Activated CD4-positive, alpha-beta memory T cell treated with anti-CD3 and anti-CD28 coated beads for 36 hours (primary cell): ENCODE results near the gene ZBTB25. TPM values are rescaled to one million over a fixed set of nuclear protein-coding genes. Genes with fewer than 3 reads are reported as not detected.

Experiments
- CTCF ChIA-PET: fragments of 350-600 bp; sonication (Branson Sonifier 250); formaldehyde crosslinking; loops from one replicate; lab custom pipeline; 2021; ENCODE audit warnings: antibody characterized with exemption, inconsistent platforms; lab: Charles Lee
- POLR2A ChIA-PET: fragments of 350-600 bp; sonication (Branson Sonifier 250); formaldehyde crosslinking; loops from one replicate; lab custom pipeline; 2021; ENCODE audit warnings: antibody characterized with exemption; lab: Charles Lee
- DNase-seq: peaks from one replicate; pipeline ENCODE4 v3.0.0-alpha.2; 2020
- H3K27ac Mint-ChIP-seq: one replicate; pipeline ENCODE4 v1.8.0; 2021; ENCODE audit warnings: mixed read lengths
- H3K27me3 Mint-ChIP-seq: one replicate; pipeline ENCODE4 v1.8.0; 2021; ENCODE audit warnings: mixed read lengths
- H3K36me3 Mint-ChIP-seq: one replicate; pipeline ENCODE4 v1.8.0; 2021; ENCODE audit warnings: mixed read lengths
- H3K4me1 Mint-ChIP-seq: one replicate; pipeline ENCODE4 v1.8.0; 2021; ENCODE audit warnings: low read depth, mixed read lengths
- H3K4me3 Mint-ChIP-seq: one replicate; pipeline ENCODE4 v1.8.0; 2021; ENCODE audit warnings: mild to moderate bottlenecking, mixed read lengths
- H3K9me3 Mint-ChIP-seq: one replicate; pipeline ENCODE4 v1.8.0; 2021; ENCODE audit warnings: mixed read lengths
- intact Hi-C: fragments of 100-400 bp; cut with micrococcal nuclease; formaldehyde crosslinking; loops from one replicate; pipeline ENCODE4 v1.15.1; 2023
- total RNA-seq, 2 experiments: library from RNA; stranded (reverse); gene quantifications; one replicate each; pipeline ENCODE4 v1.2.3, GENCODE V29; 2021

Gene ZBTB25
- total RNA-seq, 2 experiments from 2014 or later: 24.2 to 27.5 TPM

DNA sequence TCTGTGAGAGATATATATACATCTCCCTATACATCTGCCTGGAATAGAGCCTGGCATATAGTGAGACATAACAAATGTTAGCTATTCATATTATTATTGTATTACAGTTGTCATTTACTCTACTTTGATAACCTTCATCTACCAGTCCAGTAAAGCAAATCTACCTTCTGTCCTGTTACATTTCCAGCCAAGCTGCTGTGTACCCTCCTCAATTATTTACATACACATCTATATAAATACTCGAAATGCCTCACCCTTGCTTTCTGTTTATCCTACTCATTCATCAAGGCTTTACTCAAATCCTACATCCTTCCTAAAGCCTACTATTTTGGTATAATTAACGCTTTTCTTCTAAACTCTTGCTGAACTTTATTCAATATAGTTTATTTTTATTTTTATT is 9.6 kb upstream of the ZBTB25 start:
- Mint-ChIP-seq H3K36me3 (no peaks in the 10 kb centered on the region), H3K4me3 (no peak overlapping the region), H3K27ac (no peak overlapping the region), H3K27me3 (no peaks in the 10 kb centered on the region), H3K9me3 (no peaks in the 10 kb centered on the region), H3K4me1 (peaks cover 70% of the 10 kb centered on the region)
- ChIA-PET CTCF (interaction anchor here (0.9 to 3.7 kb wide), 4 partner anchors 8 to 121 kb away, joined by 3 to 29 read pairs (median 16); no protein-coding TSS in a partner anchor), POLR2A (interaction anchor here (1.1 kb wide), 1 partner anchor 90 kb away, joined by 3 read pairs; no protein-coding TSS in a partner anchor)
- intact Hi-C loops: no loop called here
- DNase-seq: no peak

DNA sequence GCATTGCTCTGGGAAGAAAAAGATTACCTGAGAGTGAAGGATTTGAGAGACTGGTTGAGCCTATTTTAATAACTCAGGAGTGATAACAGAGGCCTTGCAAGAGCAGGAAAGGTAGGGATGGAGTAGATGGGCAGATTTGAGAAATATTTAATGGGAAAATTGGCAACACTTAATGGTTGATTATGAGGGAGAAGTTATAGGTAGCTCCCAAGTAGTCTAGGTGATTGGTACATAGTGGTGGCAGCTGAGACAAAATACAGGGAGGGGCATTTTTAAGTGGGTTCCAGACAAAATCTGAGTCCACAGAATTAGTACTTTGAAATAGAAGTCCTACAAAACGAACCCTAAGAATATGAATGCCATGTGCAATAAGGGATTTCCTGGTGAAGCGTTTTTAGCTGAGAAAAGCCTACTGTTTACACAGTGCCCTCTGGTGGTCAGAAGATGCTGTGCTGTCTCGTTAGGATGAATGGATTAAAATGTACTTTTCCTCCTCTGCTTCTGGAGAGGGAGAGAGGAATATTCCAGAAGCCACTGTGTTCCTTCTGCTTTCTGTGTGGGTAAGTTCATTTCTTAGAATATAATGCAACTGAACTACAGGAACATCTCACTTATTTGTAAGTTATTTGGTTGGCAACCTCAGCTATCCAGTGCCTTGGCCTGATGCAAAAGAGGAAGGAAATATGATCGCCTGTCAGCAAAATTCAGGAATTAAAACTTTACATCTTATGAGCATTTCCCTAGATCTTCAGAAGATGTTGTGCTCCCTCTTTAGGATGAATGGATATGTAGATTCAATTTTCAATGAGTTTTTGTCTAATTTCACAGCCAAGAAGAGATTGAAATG is 7.4 kb upstream of the ZBTB25 start:
- peak overlapping the region; percentile 50 for H3K4me3 Mint-ChIP-seq
- POLR2A ChIA-PET: interaction anchor here (0.8 to 1.4 kb wide), 5 partner anchors 9 to 173 kb away, joined by 3 to 5 read pairs (median 3); partner anchors contain the start of gene MTHFD1
- intact Hi-C loops: loop anchor here (1.0 kb wide), 1 partner anchor 8 kb away; the partner anchor contains the start of gene ZBTB25
- H3K27ac Mint-ChIP-seq: peak overlapping the region; percentile 78
- H3K36me3 Mint-ChIP-seq: peaks cover under 1% of the 10 kb centered on the region
- DNase-seq: peak; percentile 74
- no peaks in the 10 kb centered on the region for H3K27me3 Mint-ChIP-seq
- CTCF ChIA-PET: interaction anchor here (0.5 to 3.9 kb wide), 34 partner anchors 9 to 871 kb away, joined by 3 to 33 read pairs (median 6); partner anchors contain the start of genes HSPA2, MTHFD1 and ZBTB25
- no peaks in the 10 kb centered on the region for H3K9me3 Mint-ChIP-seq
- H3K4me1 Mint-ChIP-seq: peaks cover 70% of the 10 kb centered on the region

DNA sequence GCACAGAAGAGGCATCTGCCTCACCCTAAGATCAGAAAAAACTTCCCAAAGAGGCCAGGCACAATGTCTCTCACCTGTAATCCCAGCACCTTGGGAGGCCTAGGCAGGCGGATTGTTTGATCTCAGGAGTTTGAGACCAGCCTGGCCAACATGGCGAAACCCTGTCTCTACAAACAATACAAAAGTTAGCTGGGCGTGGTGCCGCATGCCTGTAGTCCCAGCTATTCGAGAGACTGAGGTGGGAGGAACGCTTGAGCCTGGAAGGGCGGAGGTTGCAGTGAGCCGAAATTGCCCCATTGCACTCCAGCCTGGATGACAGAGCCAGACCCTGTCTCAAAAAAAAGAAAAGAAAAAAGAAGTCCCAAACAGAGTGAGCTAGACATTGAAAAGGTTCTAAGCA is 5.4 kb upstream of the ZBTB25 start:
- Mint-ChIP-seq H3K9me3 (no peaks in the 10 kb centered on the region), H3K4me1 (peaks cover 61% of the 10 kb centered on the region), H3K27me3 (no peaks in the 10 kb centered on the region), H3K4me3 (peak overlapping the region; percentile 33), H3K27ac (peak overlapping the region; percentile 100), H3K36me3 (peaks cover 9% of the 10 kb centered on the region)
- DNase-seq: no peak
- ChIA-PET CTCF (interaction anchor here (1.1 to 3.9 kb wide), 6 partner anchors 9 to 165 kb away, joined by 4 to 33 read pairs (median 10); partner anchors contain the start of gene HSPA2), POLR2A (interaction anchor here (1.4 to 2.1 kb wide), 2 partner anchors 26 to 121 kb away, joined by 6 to 7 read pairs; partner anchors contain the start of gene MTHFD1)
- intact Hi-C loops: loop anchor here (10.0 kb wide), 2 partner anchors 406 to 1034 kb away; partner anchors contain the start of gene CHURC1

DNA sequence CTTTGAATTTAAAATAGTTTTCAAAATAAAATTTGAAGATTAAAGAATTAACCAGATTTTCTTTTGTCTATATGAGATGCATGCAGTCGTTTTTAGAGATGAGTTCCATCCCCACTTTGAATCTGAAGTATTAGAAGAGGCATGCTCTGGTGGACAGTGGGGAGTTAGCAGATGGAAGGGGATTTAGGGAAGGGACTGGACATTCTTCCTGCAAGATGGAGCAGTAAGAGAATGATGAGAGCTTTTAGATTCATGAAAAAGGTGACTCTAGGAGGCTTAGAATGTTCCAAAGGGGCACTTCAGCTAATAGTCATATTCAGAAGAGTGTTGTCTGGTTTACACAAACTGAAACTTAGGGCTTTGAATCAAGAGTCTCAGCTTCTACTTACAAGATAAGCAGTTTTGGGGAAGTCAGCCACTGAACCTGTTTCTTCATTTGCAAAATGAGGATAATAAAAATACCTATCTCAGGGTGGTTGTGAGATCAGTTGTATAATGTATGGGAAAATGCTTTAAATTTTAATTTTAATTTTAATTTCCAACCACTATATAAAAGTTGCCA is 4.7 kb upstream of the ZBTB25 start:
- Mint-ChIP-seq H3K4me1 (peaks cover 57% of the 10 kb centered on the region), H3K4me3 (peak overlapping the region; percentile 37), H3K9me3 (no peaks in the 10 kb centered on the region), H3K27ac (peak overlapping the region; percentile 100), H3K36me3 (peaks cover 10% of the 10 kb centered on the region), H3K27me3 (no peaks in the 10 kb centered on the region)
- DNase-seq: no peak
- ChIA-PET CTCF (interaction anchor here (0.6 to 3.9 kb wide), 7 partner anchors 14 to 736 kb away, joined by 3 to 33 read pairs (median 7); partner anchors contain the start of gene HSPA2), POLR2A (interaction anchor here (1.4 to 2.1 kb wide), 2 partner anchors 25 to 120 kb away, joined by 6 to 7 read pairs; partner anchors contain the start of gene MTHFD1)
- intact Hi-C loops: loop anchor here (10.0 kb wide), 2 partner anchors 407 to 1033 kb away; partner anchors contain the start of gene CHURC1

DNA sequence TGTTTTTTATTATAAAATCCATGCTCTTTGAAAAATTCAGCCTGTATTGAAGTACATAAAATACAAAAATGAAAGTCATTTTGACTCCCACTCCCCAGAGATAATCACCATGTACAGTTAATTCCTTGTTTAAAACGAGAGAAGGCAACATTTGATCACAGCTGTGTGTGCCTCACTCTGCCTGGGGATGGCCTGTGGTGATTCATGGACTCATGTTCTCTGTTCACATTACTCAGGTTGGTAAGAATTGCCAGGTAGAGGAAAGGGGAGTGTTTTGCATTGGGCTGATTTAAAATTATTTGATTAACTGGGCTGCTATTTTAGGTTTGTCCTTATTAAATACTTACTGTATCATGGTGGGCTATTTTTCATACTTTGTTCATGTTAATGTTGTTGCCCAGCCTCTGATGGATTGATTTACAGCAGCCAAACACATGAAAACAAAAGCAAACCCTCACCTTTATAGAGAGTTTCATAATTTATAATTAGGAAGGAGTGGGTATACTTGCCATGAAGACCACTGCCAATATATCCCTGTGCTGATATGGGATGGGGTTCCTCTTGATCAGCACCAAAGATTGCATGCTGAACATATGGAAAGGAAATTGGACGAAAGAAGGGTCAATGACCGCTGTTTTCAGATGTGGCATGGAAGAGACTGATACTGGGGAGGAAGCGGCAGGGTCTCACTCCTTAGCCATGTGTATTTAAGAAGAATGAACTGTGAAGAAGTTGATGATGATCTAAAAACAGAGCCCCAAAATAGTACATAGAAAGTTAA is 3.9 kb upstream of the ZBTB25 start:
- POLR2A ChIA-PET: interaction anchor here (0.6 to 2.1 kb wide), 3 partner anchors 24 to 174 kb away, joined by 3 to 7 read pairs (median 6); partner anchors contain the start of gene MTHFD1

DNA sequence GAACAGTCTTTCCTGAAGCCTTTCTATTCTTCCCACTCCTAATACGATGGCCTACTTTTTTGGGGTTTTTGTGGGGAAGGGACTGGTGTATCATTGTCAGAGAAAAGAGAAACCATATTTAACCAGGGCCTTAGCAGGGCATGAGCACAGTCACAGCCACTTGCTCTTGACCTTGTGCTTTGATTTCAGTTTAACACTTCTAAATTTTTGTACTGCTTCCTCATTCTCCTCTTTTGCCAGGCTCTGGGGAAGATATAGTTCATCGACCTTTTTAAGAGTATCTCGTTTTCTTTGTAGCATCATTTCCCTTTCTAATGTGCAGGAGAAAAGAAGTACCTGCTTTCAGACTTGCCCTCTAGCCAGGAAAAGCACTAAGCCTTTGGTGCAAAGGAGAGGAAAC is 3.1 kb upstream of the ZBTB25 start:
- intact Hi-C loops: loop anchor here (10.0 kb wide), 2 partner anchors 408 to 1032 kb away; partner anchors contain the start of gene CHURC1
- CTCF ChIA-PET: interaction anchor here (0.6 to 1.8 kb wide), 2 partner anchors 9 to 34 kb away, joined by 3 to 5 read pairs; partner anchors contain the start of gene HSPA2
- peaks cover 18% of the 10 kb centered on the region for H3K36me3 Mint-ChIP-seq
- DNase-seq: no peak
- POLR2A ChIA-PET: interaction anchor here (0.6 to 2.1 kb wide), 2 partner anchors 119 to 174 kb away, joined by 3 to 7 read pairs; partner anchors contain the start of gene MTHFD1
- peak overlapping the region; percentile 83 for H3K4me3 Mint-ChIP-seq
- H3K27me3 Mint-ChIP-seq: no peaks in the 10 kb centered on the region
- H3K27ac Mint-ChIP-seq: peak overlapping the region; percentile 100
- H3K4me1 Mint-ChIP-seq: peaks cover 57% of the 10 kb centered on the region
- H3K9me3 Mint-ChIP-seq: no peaks in the 10 kb centered on the region

More for the DNA sequence above, 3.9 kb upstream of the ZBTB25 start:
- H3K36me3 Mint-ChIP-seq: peaks cover 14% of the 10 kb centered on the region
- peaks cover 57% of the 10 kb centered on the region for H3K4me1 Mint-ChIP-seq
- peak; percentile 75 for DNase-seq
- H3K9me3 Mint-ChIP-seq: no peaks in the 10 kb centered on the region
- H3K27me3 Mint-ChIP-seq: no peaks in the 10 kb centered on the region
- peak overlapping the region; percentile 83 for H3K4me3 Mint-ChIP-seq
- intact Hi-C loops: loop anchor here (10.0 kb wide), 2 partner anchors 407 to 1033 kb away; partner anchors contain the start of gene CHURC1
- peak overlapping the region; percentile 100 for H3K27ac Mint-ChIP-seq
- CTCF ChIA-PET: interaction anchor here (0.6 to 3.9 kb wide), 5 partner anchors 8 to 77 kb away, joined by 3 to 33 read pairs (median 3); no protein-coding TSS in a partner anchor

DNA sequence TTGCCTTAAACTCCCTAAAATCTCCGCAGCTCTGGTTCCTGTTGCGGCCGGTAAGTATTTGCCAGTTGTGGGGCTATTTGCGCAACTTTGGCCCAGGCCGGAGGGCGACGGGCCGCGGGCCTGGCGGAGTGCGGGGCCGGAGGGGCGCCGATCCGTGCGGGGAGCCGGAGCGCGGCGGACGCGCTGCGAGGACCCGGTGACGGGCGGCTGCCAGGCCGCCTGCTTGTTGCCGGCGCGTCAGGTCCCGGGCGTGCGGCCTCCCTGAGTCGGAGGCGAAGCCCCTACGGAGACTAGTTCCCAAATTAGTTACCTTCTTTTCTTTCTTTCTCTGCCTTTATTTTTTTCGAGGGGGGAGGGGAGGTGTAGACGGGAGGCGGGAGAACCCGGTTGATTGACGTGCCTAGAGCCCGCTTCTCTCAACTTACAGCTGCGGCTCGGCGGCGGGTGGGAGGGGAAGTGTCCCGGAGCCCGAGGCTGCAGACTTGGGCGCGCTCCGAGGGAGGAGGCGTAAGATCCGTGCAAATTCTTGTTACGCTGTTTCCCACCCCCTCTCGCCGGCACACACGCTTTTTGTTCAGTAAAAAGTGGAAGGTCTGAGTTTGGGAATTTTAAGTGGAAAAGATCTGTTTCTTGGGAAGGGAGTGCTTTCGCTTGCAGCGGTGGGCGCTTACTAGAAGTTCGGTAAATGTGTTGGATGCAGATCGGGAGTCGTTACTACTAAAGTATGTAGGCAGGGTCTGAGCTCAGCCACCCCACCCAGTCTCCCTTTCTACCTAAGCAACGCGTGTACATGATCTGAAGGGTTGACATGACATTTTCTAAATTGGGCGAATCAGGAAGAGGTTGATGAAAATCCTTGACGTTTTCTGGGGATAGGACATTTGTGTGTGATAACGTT is 1.5 kb upstream of the ZBTB25 start:
- Mint-ChIP-seq H3K4me3 (peak overlapping the region; percentile 83), H3K36me3 (peaks cover 20% of the 10 kb centered on the region), H3K27ac (peak overlapping the region; percentile 100), H3K9me3 (no peaks in the 10 kb centered on the region), H3K4me1 (peaks cover 53% of the 10 kb centered on the region), H3K27me3 (no peaks in the 10 kb centered on the region)
- ChIA-PET POLR2A (interaction anchor here (0.7 to 3.8 kb wide), 13 partner anchors 13 to 863 kb away, joined by 3 to 16 read pairs (median 4); partner anchors contain the start of genes AKAP5, HSPA2 and MTHFD1), CTCF (interaction anchor here (0.8 to 1.8 kb wide), 3 partner anchors 35 to 131 kb away, joined by 3 to 5 read pairs (median 4); partner anchors contain the start of gene HSPA2)
- DNase-seq: peak; percentile 92
- intact Hi-C loops: loop anchor here (1.0 to 10.0 kb wide), 8 partner anchors 35 to 1030 kb away; partner anchors contain the start of genes AKAP5, CHURC1, HSPA2 and MAX

DNA sequence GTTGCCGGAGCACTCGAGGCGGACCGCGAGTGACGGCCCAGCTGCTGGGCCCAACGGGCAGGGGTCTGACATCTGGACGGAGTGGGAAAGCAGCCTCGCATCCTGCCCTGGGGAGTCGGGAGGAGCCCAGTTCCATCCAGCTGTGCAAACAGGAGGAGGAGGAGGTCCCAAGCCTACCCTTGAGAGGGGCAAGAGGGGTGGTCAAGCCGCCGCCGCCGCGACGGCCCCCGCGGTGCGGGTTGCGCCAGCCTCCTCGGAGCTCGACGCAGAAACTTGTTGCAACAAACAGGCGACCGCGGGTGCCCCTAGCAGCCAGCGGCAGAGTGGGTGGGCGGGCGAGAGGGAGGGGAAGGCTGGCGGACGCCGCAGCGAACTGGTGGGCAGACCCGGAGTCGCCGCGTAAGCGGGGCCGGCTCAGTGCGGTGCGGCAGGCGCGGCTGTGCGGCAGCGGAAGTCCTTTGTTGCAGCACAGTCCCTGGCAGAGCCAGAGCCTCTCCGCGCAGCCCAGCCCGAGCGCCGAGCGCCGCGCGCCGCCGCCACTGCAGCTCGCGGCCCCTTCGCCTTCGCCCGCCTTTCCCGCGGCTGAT is 765 bp upstream of the ZBTB25 start, which contains the start of gene ZBTB1:
Gene ZBTB1 (plus strand): TSS at position 461 of the 587 bp plus-strand sequence. CDS start 16,735 bp downstream, outside the sequence.
- CTCF ChIA-PET: interaction anchor here (1.1 kb wide), 1 partner anchor 36 kb away, joined by 4 read pairs; the partner anchor contains the start of gene HSPA2
- DNase-seq: peak; percentile 93
- Mint-ChIP-seq H3K36me3 (peaks cover 23% of the 10 kb centered on the region), H3K4me3 (peak within 1 kb of the TSS; percentile 95), H3K9me3 (no peaks in the 10 kb centered on the region), H3K4me1 (peaks cover 53% of the 10 kb centered on the region), H3K27me3 (no peaks in the 10 kb centered on the region), H3K27ac (peak within 1 kb of the TSS; percentile 100)
- POLR2A ChIA-PET: interaction anchor here (0.7 to 3.8 kb wide), 11 partner anchors 9 to 862 kb away, joined by 3 to 16 read pairs (median 5); partner anchors contain the start of genes AKAP5, HSPA2 and MTHFD1
- intact Hi-C loops: loop anchor here (2.0 to 10.0 kb wide), 6 partner anchors 82 to 1030 kb away; partner anchors contain the start of genes CHURC1, MAX and PPP2R5E

DNA sequence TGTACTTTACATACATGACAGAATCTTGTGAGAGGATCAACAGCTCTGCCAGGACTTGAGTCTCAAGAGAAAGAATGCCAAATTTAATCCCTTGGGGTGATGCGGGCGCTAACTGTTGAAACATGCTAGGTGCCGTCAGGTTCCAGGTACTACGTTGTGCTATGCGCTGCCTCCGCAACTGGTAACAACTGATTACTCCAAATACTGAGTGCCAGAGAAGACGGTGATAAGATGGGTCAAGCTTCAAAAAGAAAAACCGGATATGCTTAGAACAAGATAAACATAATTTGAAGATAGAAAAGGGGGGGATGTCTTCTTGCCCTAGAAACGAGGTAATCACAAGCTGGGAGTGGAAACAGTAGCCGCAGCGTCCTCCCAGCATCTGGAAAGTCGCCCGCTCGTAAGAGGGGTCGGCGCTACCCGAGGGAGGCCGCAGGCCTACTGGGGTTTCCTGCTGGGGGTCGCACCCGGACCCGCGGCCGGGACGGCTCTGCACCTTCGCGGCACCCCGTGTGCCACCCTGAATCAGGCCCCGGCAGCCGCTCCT is 678 bp downstream of the ZBTB25 start:
- peaks cover 28% of the 10 kb centered on the region for H3K36me3 Mint-ChIP-seq
- no peaks in the 10 kb centered on the region for H3K9me3 Mint-ChIP-seq
- intact Hi-C loops: loop anchor here (1.0 to 10.0 kb wide), 7 partner anchors 8 to 1028 kb away; partner anchors contain the start of genes CHURC1, MTHFD1 and PPP2R5E
- peaks cover 48% of the 10 kb centered on the region for H3K4me1 Mint-ChIP-seq
- H3K27me3 Mint-ChIP-seq: no peaks in the 10 kb centered on the region
- ChIA-PET POLR2A (interaction anchor here (1.0 to 3.8 kb wide), 6 partner anchors 8 to 164 kb away, joined by 3 to 18 read pairs (median 6); partner anchors contain the start of genes HSPA2 and MTHFD1), CTCF (interaction anchor here (0.7 to 3.2 kb wide), 4 partner anchors 8 to 38 kb away, joined by 3 to 27 read pairs (median 4); partner anchors contain the start of gene HSPA2)
- peak overlapping the region; percentile 95 for H3K4me3 Mint-ChIP-seq
- H3K27ac Mint-ChIP-seq: peak overlapping the region; percentile 98
- peak; percentile 37 for DNase-seq
